ENCODE data around the gene NFATC4.
A peak's percentile ranks its signal among the peaks of the same experiment; 100 is the strongest.

NFATC4 gene

DNA sequence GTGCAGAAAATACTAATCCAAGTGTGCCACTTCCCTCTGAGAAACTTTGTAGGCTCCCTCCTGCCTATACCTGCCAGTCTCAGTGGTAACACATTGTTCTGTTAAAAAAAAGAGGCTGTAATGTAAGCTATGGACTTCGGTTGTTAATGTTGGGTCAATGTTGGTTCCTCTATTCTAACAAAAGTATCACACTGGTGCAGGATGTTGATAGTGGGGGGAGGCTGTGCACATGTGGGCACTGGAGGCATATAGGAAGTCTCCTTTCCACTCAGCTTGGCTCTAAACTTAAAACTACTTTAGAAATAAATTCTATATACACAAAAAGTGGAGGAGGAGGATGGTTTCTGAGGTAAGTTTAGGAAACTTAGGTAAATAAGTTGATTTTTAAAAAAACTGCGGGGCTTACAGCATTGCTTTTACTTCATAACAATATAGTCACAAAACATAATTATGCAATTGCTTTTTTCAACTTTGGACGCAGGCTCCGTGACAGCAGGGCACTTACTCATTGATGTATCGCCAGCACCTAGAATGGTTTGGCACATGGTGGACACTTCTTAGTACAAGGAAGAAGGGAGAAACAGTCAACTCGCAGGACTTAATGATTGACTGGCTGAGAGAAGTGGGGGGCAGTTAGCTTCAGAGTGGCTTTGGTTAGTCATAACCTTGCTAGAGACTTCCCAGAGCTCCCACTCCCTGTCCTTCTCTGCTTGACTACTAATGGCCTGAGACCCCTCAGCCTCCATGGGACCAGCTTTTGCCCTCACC is 22.9 kb downstream of the NFATC4 start:
- DNase-seq, result no peak

DNA sequence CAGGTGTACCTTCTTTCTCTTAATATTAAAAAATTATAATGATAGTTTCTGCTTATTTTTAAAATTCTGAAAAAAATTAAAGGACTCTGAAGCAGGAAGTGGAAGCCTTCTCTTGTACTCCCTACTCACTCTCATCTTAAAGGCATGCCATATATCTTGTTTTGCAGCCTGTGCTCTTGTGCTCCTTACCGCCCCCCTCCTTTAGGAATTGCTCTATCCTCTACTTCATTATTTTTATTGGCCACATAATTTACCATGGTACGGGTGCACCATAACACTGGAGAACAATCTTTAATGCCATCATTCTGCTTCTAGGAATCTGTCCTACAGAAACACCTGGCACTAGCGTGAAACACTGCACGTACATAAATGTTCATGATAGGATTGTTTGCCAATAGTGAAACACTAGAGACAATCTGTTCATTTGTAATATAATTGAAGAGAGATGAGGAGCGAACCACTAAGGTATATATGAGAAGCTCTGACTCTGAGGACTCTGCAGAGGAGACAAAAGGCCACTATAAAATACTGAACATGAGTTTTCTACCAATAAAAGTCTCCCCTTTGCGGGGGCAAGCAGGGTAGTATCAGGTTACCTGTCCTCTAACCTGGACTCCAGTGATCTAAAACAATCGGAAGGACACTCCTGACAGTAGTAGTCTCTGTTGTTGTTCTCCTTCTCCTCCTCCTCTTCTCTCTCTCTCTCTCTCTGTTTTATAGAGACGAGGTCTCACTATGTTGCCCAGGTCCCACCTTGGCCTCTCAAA is 24.5 kb downstream of the NFATC4 start:
- no peak for DNase-seq

DNA sequence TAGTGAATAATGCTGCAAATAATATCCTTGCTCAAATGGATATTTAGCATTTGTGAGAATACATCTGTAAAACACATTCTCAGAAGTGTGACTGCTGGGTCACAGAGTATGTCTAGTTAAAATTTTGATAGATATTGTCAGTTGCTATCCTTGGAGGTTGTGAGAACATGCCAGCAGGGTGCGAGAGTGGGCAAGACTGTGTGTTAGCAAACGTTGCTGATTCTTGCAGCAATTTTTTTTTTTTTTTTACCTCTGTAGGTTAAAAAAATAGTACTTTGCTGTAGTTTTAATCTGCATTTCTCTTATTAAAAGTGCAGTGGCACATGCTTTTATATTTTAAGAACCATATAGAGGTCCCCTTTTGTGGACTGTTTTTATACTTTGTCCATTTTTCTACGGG is 26.3 kb downstream of the NFATC4 start:
- no peak for DNase-seq

DNA sequence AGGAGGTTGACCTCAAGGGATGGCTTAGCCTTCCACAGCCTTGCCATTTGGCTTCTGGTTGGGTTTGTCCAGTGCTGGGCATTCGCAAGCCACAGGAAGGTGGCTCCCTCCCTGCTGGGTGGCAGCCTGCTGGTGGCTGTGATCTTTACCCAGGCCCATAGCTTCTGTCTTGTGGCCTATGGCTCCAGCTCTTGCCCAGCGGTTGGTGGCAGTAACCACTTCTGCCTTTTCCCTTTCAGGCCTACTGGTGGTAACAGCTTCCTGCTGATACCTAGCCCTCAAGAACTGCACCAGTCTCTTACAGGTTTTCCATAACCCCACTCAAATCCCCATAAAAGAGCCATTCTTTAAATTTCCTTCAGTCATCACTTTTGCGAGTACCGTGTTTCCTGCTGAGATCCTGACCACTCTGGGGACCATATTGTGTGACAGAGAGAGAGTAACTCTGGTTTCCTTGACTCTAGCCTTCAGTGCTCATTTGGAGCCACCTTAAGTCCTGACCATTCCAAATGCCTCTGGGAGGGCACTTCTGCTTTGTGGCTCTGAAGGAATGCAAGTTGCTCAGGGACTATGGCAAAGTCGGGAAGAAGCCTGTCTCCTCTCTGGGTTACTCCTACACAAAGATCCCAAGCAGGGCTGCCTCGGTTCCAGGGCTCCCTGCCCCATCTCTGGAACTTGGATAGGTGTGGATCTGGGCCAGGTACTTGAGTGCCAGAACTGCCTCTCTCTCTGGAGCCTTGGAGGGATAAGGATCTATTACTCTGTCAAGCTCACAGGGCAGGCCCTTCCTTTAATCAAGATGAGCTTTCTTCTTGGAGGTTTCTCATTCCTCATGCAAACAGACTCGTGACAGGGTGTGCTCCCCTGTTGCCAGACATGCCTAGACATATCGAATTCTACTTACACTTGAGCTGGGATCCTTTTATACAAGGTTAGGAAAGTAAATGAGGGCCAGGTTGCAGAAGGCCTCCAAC is 27.9 kb downstream of the NFATC4 start:
- DNase-seq, result no peak

DNA sequence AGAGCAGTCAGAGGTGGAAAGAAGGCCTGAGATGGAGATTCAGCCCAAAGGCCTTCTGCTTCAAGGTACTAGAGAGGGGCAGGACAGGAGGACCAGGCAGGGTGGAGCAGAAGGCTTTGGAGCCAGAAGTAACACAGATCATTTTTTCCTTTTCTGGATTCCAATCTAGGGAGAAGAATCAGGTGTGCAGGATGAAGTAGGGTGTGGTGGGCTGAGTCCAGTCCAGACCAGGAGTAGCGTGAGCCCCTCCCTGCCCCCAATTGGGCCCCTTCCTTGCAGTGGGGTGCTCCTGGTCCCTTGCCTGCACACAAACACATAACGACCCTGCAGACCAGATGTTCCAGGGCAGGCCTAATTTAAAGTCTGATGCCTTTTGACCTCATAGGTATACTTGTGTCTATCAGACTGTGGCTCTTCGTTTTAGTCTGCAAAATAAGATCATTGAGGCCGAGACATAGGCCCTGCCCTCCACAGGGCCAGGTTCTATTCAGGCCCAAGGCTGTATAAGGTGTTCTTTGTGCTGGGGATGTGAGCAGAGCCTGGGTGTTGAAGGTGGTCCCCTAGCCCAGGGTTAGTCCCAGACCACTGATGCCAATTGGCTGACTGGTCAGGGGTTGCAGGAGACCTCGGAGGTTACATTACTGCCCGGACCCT is 29.8 kb downstream of the NFATC4 start:
- no peak for DNase-seq

DNA sequence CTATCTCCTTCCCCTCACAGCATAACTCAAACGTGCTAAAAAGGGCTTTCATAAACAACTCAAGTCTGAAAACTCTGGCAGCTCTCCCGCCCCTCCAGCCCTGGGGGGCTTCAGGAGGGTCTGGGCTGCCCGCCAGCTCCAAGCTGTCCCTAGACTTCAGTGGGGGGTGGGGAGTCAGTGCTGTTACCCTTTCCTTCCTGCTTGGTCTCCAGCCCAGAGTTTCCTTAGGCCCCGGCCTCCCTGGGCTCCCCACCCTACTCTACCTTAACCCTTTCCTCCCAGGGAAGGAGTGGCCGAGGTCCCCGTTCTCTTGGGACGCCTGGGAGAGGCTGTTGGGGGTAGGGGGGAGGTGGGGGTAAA is 30.3 kb downstream of the NFATC4 start:
- no peak for DNase-seq

DNA sequence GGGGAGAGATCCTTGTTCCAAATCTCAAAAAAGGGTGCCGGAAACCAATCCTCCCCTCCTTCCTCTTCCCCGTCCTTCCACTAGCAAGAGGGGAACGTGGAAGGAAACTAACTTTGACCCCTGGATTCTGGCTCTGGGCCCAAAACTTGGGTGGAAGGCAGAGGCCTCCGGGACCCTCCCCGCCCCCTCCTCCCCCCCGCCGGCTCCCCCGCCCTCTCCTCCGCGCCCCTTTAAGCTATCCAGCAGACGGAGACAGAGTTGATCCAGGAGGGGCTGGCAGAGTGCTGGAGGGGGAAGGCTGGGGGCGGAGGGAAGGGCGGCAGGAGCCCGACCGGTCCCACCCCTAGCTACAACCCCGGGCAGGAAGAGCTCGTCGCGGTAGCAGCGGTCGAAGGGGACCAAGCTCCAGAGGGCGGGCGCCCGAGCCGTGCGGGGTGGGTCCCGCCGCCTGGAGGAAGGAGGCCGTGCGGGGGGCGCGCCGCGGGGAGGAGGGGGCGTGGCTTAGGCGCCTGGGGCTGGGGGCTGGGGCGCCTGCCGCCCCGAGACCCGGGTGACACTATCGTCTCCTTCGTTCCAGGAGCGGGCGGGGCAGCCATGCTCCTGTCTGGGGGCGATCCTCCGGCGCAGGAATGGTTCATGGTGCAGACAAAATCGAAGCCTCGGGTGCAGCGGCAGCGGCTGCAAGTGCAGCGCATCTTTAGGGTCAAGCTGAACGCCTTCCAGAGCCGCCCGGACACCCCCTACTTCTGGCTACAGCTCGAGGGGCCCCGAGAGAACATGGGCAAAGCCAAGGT is 30.9 kb downstream of the NFATC4 start, which contains the start of gene NYNRIN:
Gene NYNRIN (plus strand): TSS at position 351 of the 794 bp plus-strand sequence. CDS start 244 bp downstream, at position 595.
- peak; percentile 32 for DNase-seq

DNA sequence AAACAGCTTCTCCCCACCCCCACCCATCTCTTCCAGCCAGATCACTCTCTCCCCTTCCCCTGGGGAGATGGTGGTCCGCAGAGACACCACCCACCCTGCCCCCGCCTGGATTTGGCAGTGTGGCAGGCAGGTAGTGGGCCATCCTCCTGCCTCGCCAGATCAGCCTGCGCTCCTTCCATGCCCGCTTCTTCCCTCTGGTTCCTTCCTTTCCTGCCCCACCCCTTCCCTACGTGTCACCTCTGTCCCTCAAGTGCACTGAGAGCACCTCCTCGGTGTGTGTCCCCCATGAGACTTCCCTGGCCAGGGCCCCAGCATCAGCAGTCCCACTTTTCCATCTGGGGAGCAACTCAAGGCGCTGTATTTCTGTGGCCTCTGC is 31.5 kb downstream of the NFATC4 start:
- no peak for DNase-seq

DNA sequence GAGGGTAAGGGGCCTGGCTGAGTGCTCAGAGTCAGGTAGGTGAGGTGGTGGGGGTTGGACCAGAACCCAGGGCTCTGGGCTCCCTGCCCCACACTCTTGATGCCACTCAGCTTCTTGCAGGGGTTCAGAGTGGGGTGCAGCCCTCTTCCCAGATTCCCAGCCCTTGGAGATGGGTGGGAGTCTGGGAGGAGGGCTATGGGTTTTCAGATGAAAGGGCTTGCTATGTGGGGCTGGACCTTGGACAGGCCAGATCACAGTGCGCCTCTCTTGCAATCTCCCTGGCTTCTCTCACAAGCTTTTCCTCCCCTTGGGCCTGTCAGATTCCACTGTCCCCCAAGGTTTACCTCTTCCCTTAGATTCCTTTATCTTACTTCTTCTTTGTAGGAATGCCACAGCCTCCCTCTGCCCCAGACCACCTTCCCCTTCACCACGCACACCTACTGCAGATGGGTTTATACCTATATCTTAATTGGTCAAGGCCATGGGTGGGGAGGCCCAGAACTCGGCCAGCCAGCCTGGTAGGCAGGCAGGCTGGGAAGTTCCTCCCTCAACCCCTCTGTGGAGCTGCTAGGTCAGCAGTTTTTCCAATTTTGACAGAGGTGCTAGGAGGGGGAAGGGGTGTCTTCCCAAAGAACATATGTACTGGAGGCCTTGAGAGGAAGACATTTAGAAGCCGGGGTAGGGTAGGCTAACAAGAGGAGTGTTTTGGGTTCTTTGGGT is 32.2 kb downstream of the NFATC4 start:
- no peak for DNase-seq

DNA sequence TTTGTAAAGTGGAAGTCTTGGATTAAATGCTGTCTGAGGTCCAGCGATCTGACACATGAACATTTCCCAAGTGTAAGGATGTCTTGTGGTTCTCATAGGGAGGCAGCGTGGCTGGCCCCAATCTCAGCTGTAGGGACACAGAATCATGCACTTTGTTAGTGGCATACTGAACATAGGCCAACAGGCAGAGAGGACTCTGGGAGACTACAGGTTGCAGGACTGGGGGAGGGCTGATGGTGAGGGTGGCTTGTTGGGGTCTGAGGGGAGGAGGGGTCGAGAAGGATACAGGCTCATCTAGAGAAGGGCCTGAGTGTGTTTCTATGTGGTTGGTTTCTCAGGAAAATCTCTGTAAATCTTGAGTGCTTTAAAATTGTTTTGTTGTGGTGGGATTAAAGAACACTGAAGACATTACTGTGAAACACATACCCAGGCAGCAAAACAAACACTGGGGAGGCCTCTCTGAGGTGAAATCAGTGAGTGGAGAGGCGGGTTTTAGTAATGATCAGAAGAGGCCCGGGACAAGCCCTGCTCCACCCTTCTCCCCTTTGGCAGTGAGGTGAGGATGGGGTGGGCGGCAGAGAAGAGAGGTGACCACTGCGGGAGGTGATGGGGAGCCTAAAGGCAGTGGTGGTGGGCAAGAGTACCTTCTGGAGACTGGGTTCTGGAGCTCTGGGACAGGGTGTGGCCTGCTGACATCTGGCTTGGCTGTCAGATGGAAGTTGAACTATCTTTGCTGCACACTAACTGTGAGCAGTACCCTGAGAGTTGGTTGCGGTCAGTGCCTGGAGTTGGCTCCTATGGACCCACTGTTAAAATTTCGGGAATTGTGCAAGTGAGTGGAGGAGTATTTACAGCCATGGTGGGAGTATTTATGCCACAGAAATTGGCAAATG is 34.1 kb downstream of the NFATC4 start:
- DNase-seq, result no peak

DNA sequence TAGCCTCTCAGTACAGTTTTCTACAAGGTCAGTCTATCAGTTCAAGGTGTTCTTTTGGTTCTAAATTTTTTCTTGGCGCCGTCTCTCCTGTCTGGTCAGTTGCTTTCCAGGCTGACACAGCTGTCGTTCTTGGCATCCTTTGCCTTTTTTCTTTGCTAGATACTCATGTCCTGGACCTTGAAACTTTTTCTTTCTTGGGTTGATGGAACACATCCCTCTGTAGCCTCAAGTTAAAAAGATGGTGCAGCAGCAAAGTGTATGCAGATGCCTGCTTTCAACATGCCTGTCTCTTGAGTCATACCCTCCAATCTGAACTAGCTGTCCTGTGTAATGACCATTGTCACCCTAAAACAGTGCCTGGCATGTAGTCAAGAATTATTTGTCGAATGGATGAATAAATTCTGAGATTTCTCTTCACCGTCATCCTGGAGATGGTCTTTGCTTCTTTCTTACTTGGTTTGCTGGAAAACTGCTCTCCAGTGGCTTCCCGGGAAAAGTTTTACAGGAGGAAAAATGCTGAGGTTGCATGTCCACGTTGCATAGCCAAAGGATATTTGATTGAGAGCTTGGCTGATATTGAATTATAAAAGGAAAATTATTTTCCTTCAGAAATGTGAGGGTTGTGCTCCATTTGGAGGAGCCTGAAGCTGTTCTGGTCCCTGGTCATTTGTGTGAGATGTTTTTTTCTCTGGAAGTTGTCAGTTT is 35.5 kb downstream of the NFATC4 start:
- no peak for DNase-seq

DNA sequence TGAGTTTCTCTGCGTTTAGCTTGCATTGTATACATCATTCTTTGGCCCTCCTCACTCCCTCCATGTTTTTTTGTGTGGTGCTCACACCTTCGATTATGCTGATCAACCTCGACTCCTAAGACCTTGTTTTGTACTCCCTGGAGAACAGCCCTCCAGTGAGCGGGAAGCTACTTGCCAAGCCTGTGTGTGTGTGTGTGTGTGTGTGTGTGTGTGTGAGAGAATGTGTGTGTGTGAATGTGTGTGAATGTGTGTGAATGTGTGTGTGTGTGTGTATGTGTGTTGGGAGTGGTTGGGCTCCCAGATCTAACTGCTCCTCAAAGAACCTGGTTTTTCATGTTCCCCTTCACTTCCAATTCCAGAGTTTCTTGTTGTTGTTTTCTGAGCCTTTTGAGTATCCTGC is 36.8 kb downstream of the NFATC4 start:
- DNase-seq, result no peak

DNA sequence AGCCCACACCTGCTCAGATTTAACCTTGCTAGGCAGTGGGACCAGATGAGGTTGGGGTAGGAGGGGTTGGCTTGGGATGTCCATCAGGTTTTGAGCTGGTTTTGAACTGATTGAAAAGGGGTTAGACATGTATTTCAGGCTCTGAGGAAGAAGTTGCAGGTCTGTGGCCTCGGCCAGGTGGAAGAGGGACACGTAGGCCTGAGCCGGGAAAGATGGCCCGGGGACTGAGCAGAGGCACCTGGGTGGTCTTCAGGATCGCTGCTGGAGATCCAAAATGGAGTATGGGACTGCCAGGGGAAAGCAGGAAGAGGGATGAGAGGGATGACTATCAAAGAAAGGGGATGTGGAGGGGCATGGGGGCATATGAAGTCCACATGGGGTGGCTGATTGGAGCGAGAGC is 38.4 kb downstream of the NFATC4 start:
- DNase-seq, result no peak

DNA sequence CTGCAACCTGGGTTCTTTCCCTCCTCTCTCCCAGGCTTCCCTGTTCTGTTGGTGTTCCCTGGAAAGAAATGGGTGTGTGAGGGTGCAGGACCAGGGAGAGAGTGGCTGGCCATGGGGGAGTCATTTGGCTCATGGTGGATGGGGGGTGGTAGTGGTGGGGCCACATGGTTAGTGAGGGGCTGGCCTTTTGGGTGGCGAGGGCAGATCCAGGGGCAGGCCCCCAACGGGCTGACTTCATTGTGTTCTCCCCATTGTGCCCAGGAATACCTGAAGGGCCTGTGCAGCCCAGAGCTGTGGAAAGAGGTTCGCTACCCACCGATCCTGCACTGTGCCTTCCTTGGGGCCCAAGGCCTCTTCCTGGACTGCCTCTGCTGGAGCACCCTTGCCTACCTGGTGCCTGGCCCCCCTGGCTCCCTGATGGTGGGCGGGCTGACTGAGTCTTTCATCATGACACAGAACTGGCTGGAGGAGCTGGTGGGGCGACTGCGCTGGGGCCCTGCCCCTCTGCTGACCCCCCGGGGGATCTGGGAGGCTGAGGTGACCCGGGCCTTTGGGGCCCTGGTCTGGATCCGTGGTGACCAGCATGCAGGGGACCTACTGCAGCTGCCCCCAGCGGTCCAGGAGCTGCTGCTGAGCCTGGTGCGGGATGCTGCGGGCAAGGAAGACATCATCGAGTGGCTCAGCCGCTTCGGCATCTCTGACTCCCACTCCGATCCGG is 39.8 kb downstream of the NFATC4 start:
- DNase-seq, result no peak

DNA sequence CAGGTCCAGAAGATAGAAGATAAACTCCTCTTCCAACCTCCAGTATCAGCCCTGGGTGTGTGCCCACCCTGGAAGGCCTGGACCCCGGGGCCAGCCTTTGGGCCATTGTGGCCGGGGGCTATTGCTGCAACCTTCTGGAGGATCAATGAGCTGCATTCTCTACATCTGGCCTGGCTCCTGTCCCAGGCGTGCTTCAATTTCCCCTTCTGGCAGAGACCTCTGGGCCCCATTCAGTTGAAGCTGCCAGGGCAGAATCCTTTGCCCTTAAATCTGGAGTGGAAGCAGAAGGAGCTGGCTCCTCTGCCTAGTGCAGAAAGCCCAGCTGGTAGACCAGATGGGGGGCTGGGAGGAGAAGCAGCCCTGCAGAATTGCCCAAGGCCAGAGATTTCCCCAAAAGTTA is 40.8 kb downstream of the NFATC4 start:
- no peak for DNase-seq

DNA sequence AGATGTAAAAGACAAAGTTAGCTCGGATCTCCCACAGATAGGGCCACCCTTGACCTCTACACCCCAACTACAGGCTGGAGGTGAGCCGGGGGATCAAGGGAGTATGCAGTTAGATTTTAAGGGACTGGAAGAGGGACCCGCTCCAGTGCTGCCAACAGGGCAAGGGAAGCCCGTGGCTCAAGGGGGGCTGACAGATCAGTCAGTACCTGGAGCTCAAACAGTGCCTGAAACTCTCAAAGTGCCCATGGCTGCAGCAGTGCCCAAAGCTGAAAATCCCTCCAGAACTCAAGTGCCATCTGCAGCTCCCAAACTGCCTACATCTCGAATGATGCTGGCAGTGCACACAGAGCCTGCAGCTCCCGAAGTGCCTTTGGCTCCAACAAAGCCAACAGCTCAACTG is 41.2 kb downstream of the NFATC4 start:
- DNase-seq, result no peak

DNA sequence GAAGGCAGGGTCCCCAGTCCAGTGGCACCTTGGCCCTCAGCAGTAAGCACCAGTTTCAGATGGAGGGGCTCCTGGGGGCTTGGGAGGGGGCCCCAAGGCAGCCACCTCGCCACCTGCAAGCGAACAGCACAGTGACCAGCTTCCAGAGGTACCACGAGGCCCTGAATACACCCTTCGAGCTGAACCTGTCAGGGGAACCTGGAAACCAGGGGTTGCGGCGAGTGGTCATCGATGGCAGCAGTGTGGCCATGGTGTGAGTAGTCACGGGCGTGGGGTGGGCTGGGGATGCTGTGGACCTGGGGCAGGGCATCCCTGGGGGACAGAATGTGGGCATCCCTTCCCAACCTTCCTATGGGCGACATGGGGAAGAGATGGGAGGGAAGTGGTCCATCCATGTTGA is 42.0 kb downstream of the NFATC4 start:
- no peak for DNase-seq

Data from activated naive CD4-positive, alpha-beta T cell treated with Interleukin-2 at 50 U/mL for 16 hours (primary cell).